ENCODE data around the gene DOK1.

DNA sequence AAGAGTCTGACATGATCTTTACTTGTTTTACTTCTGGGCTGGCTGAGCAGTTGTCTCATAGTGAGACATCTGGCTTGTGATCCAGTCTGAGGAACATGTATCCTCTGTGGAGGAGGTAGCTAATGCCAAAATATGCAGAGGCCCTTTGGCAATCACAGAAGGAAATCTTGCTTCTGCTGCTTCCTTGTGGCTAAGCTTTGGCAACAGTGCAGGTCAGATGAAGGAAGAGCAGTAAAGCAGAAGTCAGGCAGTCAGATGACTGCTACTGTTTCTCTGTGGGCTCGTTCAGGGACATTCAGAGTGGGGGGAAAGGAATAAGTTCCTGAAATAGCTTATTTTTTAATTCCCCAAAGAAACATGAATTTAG lies 22.3 kb downstream of the DOK1 start:
- TF ChIP-seq, protein P1, sequence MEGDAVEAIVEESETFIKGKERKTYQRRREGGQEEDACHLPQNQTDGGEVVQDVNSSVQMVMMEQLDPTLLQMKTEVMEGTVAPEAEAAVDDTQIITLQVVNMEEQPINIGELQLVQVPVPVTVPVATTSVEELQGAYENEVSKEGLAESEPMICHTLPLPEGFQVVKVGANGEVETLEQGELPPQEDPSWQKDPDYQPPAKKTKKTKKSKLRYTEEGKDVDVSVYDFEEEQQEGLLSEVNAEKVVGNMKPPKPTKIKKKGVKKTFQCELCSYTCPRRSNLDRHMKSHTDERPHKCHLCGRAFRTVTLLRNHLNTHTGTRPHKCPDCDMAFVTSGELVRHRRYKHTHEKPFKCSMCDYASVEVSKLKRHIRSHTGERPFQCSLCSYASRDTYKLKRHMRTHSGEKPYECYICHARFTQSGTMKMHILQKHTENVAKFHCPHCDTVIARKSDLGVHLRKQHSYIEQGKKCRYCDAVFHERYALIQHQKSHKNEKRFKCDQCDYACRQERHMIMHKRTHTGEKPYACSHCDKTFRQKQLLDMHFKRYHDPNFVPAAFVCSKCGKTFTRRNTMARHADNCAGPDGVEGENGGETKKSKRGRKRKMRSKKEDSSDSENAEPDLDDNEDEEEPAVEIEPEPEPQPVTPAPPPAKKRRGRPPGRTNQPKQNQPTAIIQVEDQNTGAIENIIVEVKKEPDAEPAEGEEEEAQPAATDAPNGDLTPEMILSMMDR (IDR thresholded peaks at IDR 0.05; ENCODE audit: insufficient read depth, low read depth, low read length): no peak
- no peak for TF ChIP-seq EZH2 (IDR thresholded peaks at IDR 0.05; ENCODE audit: insufficient read depth, low read length)
